Upper lobe of left lung (tissue), 4 donors: ENCODE results near the gene NBAS.

Experiments used
- CTCF ChIP-seq, 6 experiments: fragments of 450-650 bp in 4 of 6; fragments of 200-600 bp in 2 of 6; sonication (generic) in 2 of 6; IDR thresholded peaks; one replicate each; pipeline ENCODE4 v1.5.1; 2016 to 2019; ENCODE audit warnings: antibody characterized with exemption in 6 of 6
- EP300 ChIP-seq, 4 donors: sonication (generic); formaldehyde crosslinking; IDR thresholded peaks; one replicate each; pipeline ENCODE4 v1.5.1; 2017; ENCODE audit warnings: antibody characterized with exemption in 4 of 4, control low read depth in 2 of 4
- POLR2A ChIP-seq, 4 donors: fragments of 450-650 bp; IDR thresholded peaks; one replicate each; pipeline ENCODE4 v1.5.1; 2016 to 2017; ENCODE audit warnings: antibody characterized with exemption in 4 of 4, mild to moderate bottlenecking in 2 of 4
- POLR2AphosphoS5 ChIP-seq, 2 donors: sonication (generic); formaldehyde crosslinking; IDR thresholded peaks; one replicate each; pipeline ENCODE4 v1.5.1; 2017; ENCODE audit warnings: antibody characterized with exemption in 2 of 2

GRCh38 chr2:15553519-15553918, 7.6 kb downstream of the NBAS start:
- TF ChIP-seq POLR2A (IDR thresholded peaks at IDR 0.05) (no peak), EP300 (IDR thresholded peaks at IDR 0.05) (no peak), CTCF (IDR thresholded peaks at IDR 0.05) (no peak), POLR2AphosphoS5 (IDR thresholded peaks at IDR 0.05) (no peak)
